ENCODE results near the gene WNT5B. TPM values are rescaled to one million over a fixed set of nuclear protein-coding genes. Genes with fewer than 3 reads are reported as not detected.
A peak's percentile ranks its signal among the peaks of the same experiment; 100 is the strongest.

The WNT5B gene
- total RNA-seq, 4 donors from 2014 or later, result 11.7 to 34.1 (median 17.6) TPM

GRCh38 chr12:1640328-1641234, 11.6 kb downstream of the WNT5B start:
- DNase-seq (ENCODE audit: low spot score in 2 of 2), result no peak
- TF ChIP-seq POLR2A (IDR thresholded peaks at IDR 0.05), result no peak
- no peak for TF ChIP-seq EP300 (IDR thresholded peaks at IDR 0.05)
- no peak for TF ChIP-seq CTCF (IDR thresholded peaks at IDR 0.05)
- WGBS, 2 donors, result 78 to 80% methylated on average over 17 to 18 of the region's 18 CpGs
- H3K4me1 ChIP-seq, result peaks cover 0 to 19% (median 14%) of the 10 kb centered on the region in 4 donors
- no peak overlapping the region for H3K4me3 ChIP-seq
- H3K27me3 ChIP-seq, result no peaks in the 10 kb centered on the region
- peaks cover 0 to 6% (median 0%) of the 10 kb centered on the region in 3 donors for H3K36me3 ChIP-seq
- H3K27ac ChIP-seq, result no peak overlapping the region
- H3K9me3 ChIP-seq, result no peaks in the 10 kb centered on the region

- Histone ChIP-seq H3K4me3 (no peak overlapping the region), H3K9me3 (no peaks in the 10 kb centered on the region), H3K36me3 (peaks cover 0 to 19% (median 0%) of the 10 kb centered on the region in 3 donors), H3K27me3 (no peaks in the 10 kb centered on the region), H3K27ac (peak overlapping the region in 1 of 4 donors; percentile 34), H3K4me1 (peaks cover 0 to 21% (median 14%) of the 10 kb centered on the region in 4 donors)
- 59 to 67% methylated on average over 7 of the region's 7 CpGs for WGBS, 2 donors
- no peak for TF ChIP-seq POLR2A (IDR thresholded peaks at IDR 0.05)
- no peak for TF ChIP-seq EP300 (IDR thresholded peaks at IDR 0.05)
- TF ChIP-seq CTCF (IDR thresholded peaks at IDR 0.05), result no peak
- DNase-seq (ENCODE audit: low spot score in 2 of 2), result no peak
Observed at GRCh38 chr12:1642513-1642912, 13.5 kb downstream of the WNT5B start.

GRCh38 chr12:1643043-1643442, 14.0 kb downstream of the WNT5B start:
- TF ChIP-seq CTCF (IDR thresholded peaks at IDR 0.05) (no peak), EP300 (IDR thresholded peaks at IDR 0.05) (no peak), POLR2A (IDR thresholded peaks at IDR 0.05) (no peak)
- Histone ChIP-seq H3K4me3 (no peak overlapping the region), H3K36me3 (peaks cover 0 to 19% (median 0%) of the 10 kb centered on the region in 3 donors), H3K9me3 (no peaks in the 10 kb centered on the region), H3K27ac (peak overlapping the region in 1 of 4 donors; percentile 34), H3K4me1 (peaks cover 0 to 21% (median 14%) of the 10 kb centered on the region in 4 donors), H3K27me3 (no peaks in the 10 kb centered on the region)
- 88 to 91% methylated on average over 9 of the region's 9 CpGs for WGBS, 2 donors
- DNase-seq (ENCODE audit: low spot score in 2 of 2), result no peak

- H3K27ac ChIP-seq, result peak overlapping the region in 3 of 4 donors; percentile 46 to 84 (median 81)
- TF ChIP-seq EP300 (IDR thresholded peaks at IDR 0.05) (no peak), POLR2A (IDR thresholded peaks at IDR 0.05) (no peak), CTCF (IDR thresholded peaks at IDR 0.05) (no peak)
- DNase-seq (ENCODE audit: low spot score in 2 of 2), result no peak
- no peaks in the 10 kb centered on the region for H3K9me3 ChIP-seq
- 51 to 63% methylated on average over 7 of the region's 7 CpGs for WGBS, 2 donors
- H3K4me1 ChIP-seq, result peaks cover 0 to 21% (median 14%) of the 10 kb centered on the region in 4 donors
- no peak overlapping the region for H3K4me3 ChIP-seq
- no peaks in the 10 kb centered on the region for H3K27me3 ChIP-seq
- H3K36me3 ChIP-seq, result peaks cover 0 to 19% (median 0%) of the 10 kb centered on the region in 3 donors
Observed at GRCh38 chr12:1643905-1644533, 15.0 kb downstream of the WNT5B start.

All from tibial nerve (tissue), 4 donors.